NCI-H748 treated with DMSO at 0.1 percent for 48 hours (cell line): ENCODE results near the gene SH2D3C.

ENCODE experiments used
- DNase-seq: peaks from one replicate; lab custom pipeline; 2025; lab: John Stamatoyannopoulos, UW

SH2D3C gene

DNA sequence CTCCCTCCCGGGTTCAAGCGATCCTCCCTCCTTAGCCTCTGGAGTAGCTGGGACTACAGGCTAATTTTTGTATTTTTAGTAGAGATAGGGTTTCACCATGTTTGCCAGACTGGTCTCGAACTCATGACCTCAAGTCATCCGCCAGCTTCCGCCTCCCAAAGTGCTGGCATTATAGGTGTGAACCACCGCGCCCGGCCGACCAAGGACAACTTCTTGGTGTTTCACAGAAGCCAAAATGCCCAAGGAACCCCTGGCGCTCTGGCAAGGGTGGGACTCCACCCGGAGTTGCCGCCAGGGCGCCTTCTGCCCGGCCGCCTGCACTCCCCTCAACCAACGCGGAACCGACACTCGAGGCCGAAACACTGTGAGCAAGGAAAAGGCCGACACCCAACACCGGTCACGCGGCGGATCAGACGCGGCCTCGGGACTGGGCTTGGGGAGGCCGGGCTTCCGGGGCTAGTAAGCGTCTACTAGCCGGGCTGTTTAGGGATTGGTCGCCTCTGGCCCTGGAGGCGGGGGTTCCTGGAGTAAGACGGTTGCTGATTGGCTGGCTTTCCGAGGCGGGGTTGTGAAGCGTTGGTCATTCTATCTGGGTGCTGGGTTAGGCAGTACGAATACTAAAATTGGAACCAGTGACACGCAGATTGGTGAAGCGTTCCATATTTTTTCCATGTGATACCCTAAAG, 79.3 kb downstream of the SH2D3C start:
- DNase-seq, result peak; percentile 55

DNA sequence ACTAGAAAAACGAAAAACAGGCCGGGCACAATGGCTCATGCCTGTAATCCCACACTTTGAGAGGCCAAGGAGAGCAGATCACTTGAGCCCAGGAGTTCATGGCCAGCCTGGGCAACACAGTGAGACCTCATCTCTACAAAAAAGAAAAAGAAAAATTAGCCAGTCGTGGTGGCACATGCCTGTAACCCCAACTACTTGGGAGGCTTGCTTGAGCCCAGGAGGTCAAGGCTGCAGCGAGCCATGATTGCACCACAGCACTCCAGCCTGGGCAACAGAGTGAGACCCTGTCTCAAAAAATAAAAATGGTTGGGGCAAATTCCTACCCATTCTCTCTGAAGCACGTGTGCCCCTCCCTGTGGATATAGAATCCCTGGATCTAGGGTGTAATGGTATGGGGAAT, 80.1 kb downstream of the SH2D3C start:
- no peak for DNase-seq

DNA sequence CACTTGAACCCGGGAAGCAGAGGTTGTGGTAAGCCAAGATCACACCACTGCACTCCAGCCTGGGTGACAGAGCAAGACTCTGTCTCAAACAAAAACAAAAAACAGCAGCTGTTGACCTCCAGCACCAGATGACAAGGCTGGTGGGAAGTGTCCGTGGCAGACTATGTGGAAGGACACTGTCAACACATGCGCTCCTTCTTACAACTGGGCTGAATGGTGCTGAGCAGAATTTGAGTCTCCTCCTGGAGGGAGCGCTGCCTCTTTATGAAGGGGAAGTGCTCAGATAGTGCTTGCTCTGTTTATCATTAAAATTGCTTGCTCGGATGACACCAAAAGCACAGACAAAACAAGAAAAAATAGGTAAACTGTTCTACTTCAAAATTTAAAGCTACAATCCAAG, 80.9 kb downstream of the SH2D3C start:
- DNase-seq, result no peak

DNA sequence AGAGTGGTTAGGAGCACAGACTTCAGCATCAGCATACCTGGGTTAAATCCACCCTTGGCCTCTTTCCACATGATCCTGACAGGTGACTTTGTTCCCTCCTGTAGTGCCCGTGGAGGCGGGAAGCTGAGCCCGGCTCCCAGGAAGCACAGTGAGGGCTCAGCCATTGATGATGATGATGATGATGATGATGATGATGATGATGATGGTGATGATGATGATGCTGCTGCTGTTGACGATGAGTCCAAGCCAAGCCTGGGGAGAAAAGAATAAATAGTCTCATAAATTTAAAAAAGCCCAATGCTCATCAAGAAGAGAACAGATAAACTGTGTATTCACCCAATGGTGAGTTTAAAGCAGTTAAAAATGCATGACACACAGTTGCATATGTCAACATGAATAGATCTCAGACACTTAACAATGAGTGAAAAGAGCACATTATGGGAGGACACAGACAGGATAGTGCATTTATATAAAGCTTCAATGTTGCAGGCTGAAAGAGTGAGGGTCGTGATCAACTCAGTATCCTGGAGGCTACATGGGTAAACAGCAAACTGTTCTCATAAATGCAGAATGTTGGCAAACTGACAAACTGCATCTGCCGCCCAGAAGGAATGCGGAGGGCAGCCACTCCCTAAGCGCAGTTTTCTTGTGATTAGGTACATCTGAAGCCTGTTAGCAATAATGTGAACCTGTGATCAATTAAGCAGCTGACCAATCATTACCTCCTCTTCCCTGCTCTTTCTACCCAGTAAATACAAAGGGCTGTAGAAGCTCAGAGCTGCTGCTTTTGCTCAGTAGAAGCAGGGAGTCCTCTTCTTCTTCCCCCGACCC, 83.4 kb downstream of the SH2D3C start:
- no peak for DNase-seq

DNA sequence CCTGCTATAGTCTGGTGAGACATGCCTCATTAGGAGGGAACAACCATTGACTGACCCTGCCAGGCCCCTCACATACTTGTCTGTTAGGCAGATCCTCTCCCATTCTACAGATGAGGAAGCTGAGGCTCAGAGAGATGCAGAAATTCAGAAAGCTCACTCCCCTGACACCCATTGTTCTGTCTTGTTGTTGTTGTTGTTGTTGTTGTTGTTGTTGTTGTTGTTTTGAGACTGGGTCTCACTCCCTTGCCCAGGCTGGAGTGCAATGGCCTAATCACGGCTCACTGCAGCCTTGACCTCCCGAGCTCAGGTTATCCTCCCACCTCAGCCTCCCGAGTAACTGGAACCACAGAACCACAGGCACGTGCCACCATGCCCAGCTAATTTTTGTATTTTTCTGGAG, 84.8 kb downstream of the SH2D3C start:
- DNase-seq, result no peak

DNA sequence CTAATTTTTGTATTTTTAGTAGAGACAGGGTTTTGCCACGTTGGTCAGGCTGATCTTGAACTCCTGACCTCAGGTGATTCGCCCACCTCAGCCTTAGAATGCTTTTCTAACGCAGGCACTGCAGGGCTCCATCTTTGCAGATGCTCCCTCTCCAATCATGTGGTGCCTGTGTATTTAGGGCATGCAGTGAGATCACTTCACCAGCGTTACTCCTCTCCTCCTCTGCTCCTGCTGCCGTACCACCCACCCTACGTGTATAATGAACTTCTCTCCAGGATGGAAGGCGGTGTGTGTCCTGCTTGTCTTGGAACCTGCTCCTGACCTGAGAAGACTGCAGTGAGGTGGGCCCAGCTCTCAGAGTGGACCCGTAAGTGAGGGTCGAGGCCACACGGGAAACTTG, 85.3 kb downstream of the SH2D3C start:
- DNase-seq, result no peak

DNA sequence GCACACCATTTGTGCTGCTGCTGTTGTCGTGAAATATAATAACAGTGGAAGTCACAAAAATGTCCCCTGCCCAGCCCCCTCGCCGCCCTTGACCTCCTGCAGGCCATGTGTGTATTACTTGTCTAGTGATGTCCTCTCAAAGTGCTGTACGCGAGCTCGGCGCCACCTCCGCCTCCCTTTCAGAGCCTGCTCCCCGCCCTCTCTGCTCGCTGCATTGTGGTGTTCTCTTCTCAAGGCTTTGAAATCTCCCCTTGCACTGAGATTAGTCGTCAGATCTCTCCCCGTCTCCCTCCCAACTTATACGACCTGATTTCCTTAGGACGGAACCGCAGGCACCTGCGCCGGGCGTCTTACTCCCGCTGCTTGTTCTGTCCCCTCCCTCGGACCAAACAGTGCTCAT, 86.4 kb downstream of the SH2D3C start:
- DNase-seq, result no peak

DNA sequence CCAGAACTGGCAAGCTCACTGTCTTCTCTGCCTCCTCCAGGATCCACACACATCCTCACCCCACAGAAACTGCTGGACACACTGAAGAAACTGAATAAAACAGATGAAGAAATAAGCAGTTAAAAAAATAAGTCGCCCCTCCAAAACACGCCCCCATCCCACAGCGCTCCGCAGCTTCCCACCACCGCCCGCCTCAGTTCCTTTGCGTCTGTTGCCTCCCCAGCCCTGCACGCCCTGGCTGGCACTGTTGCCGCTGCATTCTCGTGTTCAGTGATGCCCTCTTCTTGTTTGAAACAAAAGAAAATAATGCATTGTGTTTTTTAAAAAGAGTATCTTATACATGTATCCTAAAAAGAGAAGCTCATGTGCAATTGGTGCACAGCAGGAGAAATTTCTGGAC, 87.7 kb downstream of the SH2D3C start:
- no peak for DNase-seq

DNA sequence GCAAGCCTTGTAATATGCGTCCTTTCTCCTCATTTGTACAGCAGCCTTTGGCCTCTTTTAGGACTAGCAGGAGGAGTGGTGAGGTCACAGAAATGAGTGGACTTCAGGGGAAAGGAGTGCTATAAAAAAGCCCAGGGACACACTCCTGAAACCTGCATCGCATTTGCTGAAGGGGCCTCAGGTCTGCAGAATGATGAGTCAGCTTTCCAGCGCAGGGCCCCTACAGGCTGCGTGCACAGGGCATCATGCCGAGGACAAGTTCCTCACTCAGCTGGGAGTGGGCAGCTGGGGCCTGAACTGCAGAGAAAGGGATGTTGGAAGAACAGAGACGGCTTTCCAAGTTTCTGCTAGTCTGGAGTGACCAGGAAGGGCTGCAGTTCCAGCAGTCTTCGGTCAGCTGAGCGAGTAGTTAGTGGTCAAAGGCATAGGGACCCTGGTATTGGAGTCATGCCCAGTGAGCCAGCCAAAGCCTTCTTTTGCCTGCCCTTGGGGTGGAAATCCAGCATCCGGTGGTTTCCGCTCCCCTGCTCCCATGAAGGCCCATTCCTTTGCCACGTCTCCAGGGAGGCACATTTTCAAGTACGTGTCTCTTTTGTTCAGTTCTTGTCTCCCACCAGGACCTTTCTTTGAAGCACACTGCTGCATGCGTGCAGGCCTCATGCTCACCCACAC, 89.0 kb downstream of the SH2D3C start:
- DNase-seq, result no peak
